ACC112 (cell line): ENCODE results near the gene GPBP1.
"Not testable (repeated sequence)": the region's sequence is repeated elsewhere in the genome, so short reads cannot be mapped to it uniquely, and the experiment has no call there.

ENCODE experiments used
- H2AFZ ChIP-seq: fragments of 200-600 bp; sonication (generic); one replicate; pipeline ENCODE4 v1.6.0; 2017; ENCODE audit warnings: antibody characterized with exemption, low read length; ENCODE audit not compliant: unreplicated experiment
- H3K27ac ChIP-seq: fragments of 200-600 bp; sonication (generic); 2 replicates; pipeline ENCODE4 v1.5.1; 2014; ENCODE audit warnings: low read depth, mild to moderate bottlenecking, antibody characterized with exemption, low read length, moderate library complexity
- H3K27me3 ChIP-seq: fragments of 200-600 bp; sonication (generic); 2 replicates; pipeline ENCODE4 v1.6.1; 2014; ENCODE audit warnings: mild to moderate bottlenecking, antibody characterized with exemption, low read length, moderate library complexity, mixed read lengths; ENCODE audit not compliant: insufficient read depth
- H3K36me3 ChIP-seq: fragments of 200-600 bp; sonication (generic); 2 replicates; pipeline ENCODE4 v1.6.1; 2016; ENCODE audit warnings: mild to moderate bottlenecking, antibody characterized with exemption, low read length, moderate library complexity, mixed read lengths; ENCODE audit not compliant: insufficient read depth
- H3K4me1 ChIP-seq: fragments of 200-600 bp; sonication (generic); one replicate; pipeline ENCODE4 v1.6.1; 2016; ENCODE audit warnings: low read length, mixed read lengths; ENCODE audit not compliant: insufficient read depth, unreplicated experiment, control insufficient read depth
- H3K4me3 ChIP-seq: fragments of 200-600 bp; sonication (generic); 2 replicates; pipeline ENCODE4 v1.5.1; 2014; ENCODE audit warnings: mild to moderate bottlenecking, low read depth, low read length
- H3K79me2 ChIP-seq: fragments of 200-600 bp; sonication (generic); one replicate; pipeline ENCODE4 v1.6.0; 2016; ENCODE audit warnings: low read length; ENCODE audit not compliant: control insufficient read depth, unreplicated experiment, insufficient read depth

The GPBP1 gene

GRCh38 chr5:57304931-57305330, 131.1 kb downstream of the GPBP1 start:
- H3K27me3 ChIP-seq, result no peaks in the 10 kb centered on the region
- H3K4me3 ChIP-seq, result no peak overlapping the region
- no peak overlapping the region for H2AFZ ChIP-seq
- H3K4me1 ChIP-seq, result peaks cover 12% of the 10 kb centered on the region
- no peak overlapping the region for H3K27ac ChIP-seq
- no peaks in the 10 kb centered on the region for H3K79me2 ChIP-seq
- no peaks in the 10 kb centered on the region for H3K36me3 ChIP-seq

- Histone ChIP-seq H3K79me2 (no peaks in the 10 kb centered on the region), H3K4me3 (no peak overlapping the region), H3K4me1 (peaks cover 12% of the 10 kb centered on the region), H2AFZ (no peak overlapping the region), H3K27ac (no peak overlapping the region), H3K36me3 (no peaks in the 10 kb centered on the region), H3K27me3 (no peaks in the 10 kb centered on the region)
These were observed 132.5 kb downstream of the GPBP1 start for GRCh38 chr5:57306359-57306758.

GRCh38 chr5:57307516-57307915, 133.7 kb downstream of the GPBP1 start:
- H3K4me3 ChIP-seq, result no peak overlapping the region
- H2AFZ ChIP-seq, result no peak overlapping the region
- peaks cover 3% of the 10 kb centered on the region for H3K4me1 ChIP-seq
- H3K36me3 ChIP-seq, result no peaks in the 10 kb centered on the region
- H3K27ac ChIP-seq, result no peak overlapping the region
- no peaks in the 10 kb centered on the region for H3K79me2 ChIP-seq
- H3K27me3 ChIP-seq, result no peaks in the 10 kb centered on the region

DNA sequence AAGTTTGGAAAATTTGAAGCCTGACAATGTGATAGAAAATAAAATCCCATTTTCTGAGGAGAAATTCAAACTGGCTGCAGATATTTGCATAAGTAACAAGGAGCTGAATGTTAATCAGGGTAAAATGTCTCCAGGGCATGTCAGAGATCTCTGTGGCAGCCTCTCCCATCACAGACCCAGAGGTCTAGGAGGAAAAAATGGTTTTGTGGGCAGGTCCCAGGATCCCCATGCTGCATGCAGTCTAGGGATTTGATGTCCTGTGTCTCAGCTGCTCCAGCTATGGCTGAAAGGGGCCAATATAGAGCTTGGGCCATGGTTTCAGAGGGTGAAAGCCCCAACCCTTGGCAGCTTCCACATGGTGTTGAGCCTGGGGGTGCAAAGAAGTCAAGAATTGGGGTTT, 135.2 kb downstream of the GPBP1 start:
- H3K4me1 ChIP-seq, H3K4me3 ChIP-seq, H3K27ac ChIP-seq, H2AFZ ChIP-seq, H3K79me2 ChIP-seq, H3K36me3 ChIP-seq, H3K27me3 ChIP-seq: not testable (repeated sequence)

DNA sequence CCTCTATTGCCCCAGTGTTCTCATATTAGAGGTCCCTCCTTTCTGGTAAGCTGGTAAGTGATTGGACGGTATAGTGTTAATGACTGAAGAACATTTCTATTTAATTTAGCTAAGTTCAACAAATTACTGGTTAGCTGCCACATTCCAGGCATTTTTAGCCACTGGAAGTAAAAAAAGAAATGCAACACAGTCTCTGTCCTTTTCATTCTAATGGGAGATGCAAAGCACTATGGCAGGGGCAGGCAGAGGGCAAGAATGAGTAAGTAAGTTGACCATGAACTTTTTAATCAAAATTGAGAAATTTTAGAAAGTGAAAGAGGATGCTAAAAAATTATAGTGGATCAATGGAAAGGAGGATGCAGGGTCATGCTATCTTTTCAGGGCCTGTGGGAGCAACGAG, 137.4 kb downstream of the GPBP1 start:
- Histone ChIP-seq H3K4me3 (no peak overlapping the region), H3K27me3 (no peaks in the 10 kb centered on the region), H3K79me2 (no peaks in the 10 kb centered on the region), H3K36me3 (no peaks in the 10 kb centered on the region), H3K4me1 (peaks cover 4% of the 10 kb centered on the region), H3K27ac (no peak overlapping the region), H2AFZ (no peak overlapping the region)

GRCh38 chr5:57311921-57312735, 138.3 kb downstream of the GPBP1 start:
- no peak overlapping the region for H3K4me3 ChIP-seq
- peaks cover 6% of the 10 kb centered on the region for H3K4me1 ChIP-seq
- H3K27me3 ChIP-seq, result no peaks in the 10 kb centered on the region
- H3K27ac ChIP-seq, result no peak overlapping the region
- no peaks in the 10 kb centered on the region for H3K79me2 ChIP-seq
- no peaks in the 10 kb centered on the region for H3K36me3 ChIP-seq
- no peak overlapping the region for H2AFZ ChIP-seq

GRCh38 chr5:57313716-57314115, 139.9 kb downstream of the GPBP1 start:
- no peak overlapping the region for H3K4me3 ChIP-seq
- no peaks in the 10 kb centered on the region for H3K36me3 ChIP-seq
- no peaks in the 10 kb centered on the region for H3K27me3 ChIP-seq
- peaks cover 10% of the 10 kb centered on the region for H3K4me1 ChIP-seq
- no peak overlapping the region for H3K27ac ChIP-seq
- H2AFZ ChIP-seq, result no peak overlapping the region
- no peaks in the 10 kb centered on the region for H3K79me2 ChIP-seq
